HG02884 (cell line): ENCODE data around the gene EIF5AL1.
"Not testable (repeated sequence)": the region's sequence is repeated elsewhere in the genome, so short reads cannot be mapped to it uniquely, and the experiment has no call there.

ENCODE experiments used
- ATAC-seq: cut with Tn5 transposase; IDR thresholded peaks from one replicate; pipeline ENCODE4 v1.9.1; 2021; ENCODE audit warnings: mild to moderate bottlenecking, moderate library complexity; ENCODE audit not compliant: unreplicated experiment

EIF5AL1 gene

DNA sequence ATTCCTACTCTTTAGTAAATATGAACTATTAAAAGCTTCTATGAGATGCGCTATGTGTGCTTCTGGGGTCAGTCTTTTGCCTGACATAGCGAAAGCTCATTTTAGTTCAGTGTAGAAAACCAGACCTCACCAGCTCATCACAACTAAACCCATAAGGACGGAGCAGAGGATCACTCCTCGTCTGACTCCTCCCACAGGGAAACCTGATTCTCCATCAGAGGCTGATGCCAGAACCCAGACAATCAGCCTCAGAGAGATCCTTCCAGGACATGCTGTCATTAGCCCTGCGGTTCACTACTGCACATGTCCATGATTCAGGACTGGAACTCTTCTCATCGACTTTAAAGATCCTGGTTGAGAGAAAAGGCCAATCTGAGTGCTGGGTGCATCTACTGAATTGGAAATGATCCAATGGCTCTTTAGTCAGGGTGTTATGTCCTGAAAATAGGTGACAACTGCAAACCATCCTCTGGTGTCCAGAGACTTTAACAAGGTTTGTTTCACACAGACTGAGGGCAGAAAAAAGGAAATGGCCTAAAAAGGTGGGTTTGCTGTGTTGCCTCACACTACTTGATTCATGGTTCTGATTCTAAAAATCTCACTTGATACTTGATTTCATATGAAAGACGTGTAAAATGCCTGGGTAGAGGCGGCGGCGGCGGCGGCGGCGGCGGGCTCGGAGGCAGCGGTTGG is at the start of gene EIF5AL1:
Gene EIF5AL1, plus strand, starts transcription at position 643 of the 693 bp plus-strand sequence. CDS start 117 bp downstream, outside the sequence.
- not testable (repeated sequence) for ATAC-seq

DNA sequence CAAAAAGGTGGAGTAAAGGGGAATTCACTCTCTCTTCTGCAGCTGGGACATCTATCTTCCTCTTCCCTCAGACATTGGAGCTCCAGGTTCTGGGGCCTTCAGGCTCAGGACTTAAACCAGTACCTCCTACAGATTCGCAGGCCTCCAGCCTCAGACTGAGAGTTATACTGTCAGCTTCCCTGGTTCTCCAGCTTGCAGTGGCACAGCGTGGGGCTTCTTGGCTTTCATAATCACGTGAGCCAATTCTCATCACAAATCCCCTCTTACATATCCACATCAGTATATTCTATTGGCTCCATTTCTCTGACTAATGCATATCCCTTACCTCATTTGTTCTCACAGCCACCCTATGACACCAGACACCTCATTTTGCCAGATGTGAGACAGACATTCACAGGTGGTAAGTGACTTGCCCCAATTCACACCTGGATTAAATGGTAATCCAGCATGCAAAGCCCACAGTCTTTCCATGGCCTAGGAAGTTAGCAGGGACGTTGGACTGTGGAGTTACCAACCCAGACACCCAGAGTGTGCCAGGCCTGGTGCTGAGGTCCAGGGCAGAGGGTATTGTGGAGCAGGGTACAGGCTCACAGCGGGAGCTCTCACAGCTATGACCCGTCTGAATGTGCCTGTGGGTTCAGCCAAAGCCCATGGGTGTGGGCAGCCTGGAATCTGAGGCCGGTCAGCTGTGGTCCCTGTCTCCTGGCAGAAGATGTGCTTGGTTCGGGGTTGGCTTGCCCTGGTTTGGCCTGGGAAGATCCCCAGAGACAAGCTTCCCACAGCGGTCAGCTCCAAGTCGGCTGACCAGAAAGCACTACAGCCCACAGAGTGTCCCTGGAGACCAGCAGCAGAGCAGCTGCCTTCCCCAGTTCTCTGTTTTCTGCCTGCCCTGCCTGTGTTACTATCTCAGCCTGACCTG is 48.5 kb upstream of the EIF5AL1 start:
- ATAC-seq: no peak

DNA sequence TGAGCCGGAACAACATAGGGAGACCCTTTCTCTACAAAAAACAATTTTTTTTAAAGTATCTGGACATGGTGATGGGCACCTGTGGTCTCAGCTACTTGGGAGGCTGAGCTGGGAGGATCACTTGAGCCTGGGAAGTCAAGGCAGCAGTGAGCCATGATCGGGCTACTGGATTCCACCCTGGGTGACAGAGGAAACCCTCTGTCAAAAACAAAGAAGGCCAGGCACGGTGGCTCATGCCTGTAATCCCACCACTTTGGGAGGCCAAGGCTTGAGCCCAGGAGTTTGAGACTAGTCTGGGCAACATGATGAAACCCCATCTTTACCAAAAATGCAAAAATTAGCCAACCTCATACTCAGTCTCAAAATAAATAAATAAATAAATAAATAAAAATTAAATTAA is 47.0 kb upstream of the EIF5AL1 start:
- ATAC-seq: no peak

DNA sequence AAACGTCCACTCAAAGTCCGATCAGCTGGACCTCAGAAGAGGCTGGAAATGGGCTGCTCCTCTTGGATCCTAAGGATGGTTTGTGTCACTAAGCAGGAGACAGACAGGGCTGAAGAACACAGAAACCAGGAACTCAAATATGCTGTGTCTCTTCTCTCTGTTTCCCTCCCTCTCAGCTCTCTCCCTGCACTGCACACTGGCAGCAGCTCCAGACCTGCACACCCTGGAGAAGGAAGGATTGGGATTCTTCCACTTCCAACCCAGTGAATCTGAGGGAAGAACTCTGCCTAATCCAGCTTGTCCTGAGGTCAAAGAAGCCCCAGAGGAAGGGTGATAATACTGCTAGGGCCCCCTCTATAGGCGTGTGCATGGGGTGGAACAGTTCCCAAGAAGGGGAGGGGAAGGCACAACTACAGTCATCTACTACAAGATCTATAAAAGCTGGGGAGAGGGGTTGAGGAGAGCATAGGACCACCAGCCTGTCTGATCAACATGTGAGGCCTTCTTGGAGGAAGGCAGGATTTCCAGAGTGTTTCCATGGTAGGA is 44.2 kb upstream of the EIF5AL1 start:
- ATAC-seq: no peak

DNA sequence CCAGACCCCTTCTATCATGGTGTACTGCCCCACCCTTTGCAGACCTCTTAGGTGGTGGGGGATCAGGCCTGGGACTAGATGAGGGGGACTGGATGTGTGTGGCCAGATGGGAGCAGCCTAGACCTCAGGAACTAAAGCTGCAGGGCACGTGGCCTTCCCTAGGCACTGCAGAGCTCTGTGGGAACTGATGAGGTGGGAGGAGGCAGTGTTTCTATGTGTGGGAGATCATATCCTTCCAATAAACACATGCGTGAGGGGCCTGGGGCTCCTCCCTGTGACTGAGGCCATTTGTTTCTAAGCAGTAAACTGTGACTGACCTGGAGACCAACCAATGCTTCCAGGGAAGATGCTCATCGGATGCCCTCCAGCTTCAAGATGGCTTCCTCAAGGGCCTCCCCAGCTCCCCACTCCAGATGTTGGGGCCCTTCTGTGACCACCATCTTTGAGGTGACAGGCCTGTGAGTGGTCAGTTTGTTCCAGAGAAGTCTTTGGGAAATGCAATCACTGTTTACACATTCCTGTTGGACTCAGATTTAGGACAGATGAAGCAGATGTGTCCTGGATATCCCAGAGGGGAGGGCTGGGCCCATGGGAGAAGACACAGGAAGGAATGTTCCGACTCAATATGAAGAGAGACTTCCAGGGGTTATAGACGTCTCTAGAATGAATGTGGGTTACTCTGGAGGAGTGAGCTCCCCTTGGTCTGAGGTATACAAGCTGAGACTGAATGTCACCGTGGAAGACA is 43.3 kb upstream of the EIF5AL1 start:
- no peak for ATAC-seq

DNA sequence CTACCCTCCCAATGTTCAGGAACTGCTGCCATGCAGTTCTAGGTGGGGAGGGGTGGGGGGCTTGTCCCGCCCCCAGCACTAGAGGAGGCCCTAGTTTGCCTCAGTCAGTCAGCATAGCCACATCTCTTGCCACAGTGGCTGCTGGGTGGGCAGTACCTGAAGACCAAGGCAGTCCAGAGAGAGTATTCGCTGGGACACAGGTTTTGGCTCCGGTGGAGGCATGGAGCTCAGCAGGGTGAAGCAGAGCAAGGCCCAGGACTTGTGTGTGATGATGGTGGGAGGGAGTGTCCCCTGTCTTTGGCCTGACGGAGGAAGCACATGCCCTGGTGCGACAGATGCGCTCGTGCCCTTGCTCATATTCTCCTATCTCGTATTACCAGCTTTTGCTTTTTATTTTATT is 42.2 kb upstream of the EIF5AL1 start:
- ATAC-seq: no peak

DNA sequence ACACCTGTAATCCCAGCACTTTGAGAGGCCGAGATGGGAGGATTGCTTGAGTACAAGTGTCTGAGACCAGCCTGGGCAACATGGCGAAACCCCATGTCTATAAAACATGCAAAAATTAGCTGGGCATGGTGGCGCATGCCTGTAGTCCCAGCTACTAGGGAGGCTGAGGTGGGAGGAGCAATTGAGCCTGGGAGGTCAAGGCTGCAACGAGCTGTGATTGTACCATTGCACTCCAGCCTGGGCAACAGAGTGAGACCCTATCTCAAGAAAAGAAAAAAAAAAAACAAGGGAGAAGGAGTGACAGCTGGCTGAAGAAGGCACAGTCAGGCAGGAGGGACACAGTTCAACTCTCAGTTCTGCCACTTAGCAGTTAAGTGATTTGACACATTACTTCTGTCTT is 40.6 kb upstream of the EIF5AL1 start:
- no peak for ATAC-seq

DNA sequence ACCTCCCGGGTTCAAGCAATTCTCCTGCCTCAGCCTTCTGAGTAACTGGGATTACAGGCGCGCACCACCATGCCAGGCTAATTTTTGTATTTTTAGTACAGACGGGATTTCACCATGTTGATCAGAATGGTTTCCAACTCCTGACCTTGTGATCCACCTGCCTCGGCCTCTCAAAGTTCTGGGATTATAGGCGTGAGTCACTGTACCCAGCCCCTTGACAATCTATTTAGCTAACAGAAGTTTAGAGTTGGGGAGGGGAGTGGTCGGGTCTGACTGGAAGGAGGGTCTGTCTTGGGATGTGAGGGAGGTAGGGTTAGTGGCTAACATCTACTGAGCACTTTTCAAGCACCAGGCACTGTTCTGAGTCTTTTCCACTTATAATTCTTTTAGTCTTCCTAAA is 39.9 kb upstream of the EIF5AL1 start:
- ATAC-seq: no peak

DNA sequence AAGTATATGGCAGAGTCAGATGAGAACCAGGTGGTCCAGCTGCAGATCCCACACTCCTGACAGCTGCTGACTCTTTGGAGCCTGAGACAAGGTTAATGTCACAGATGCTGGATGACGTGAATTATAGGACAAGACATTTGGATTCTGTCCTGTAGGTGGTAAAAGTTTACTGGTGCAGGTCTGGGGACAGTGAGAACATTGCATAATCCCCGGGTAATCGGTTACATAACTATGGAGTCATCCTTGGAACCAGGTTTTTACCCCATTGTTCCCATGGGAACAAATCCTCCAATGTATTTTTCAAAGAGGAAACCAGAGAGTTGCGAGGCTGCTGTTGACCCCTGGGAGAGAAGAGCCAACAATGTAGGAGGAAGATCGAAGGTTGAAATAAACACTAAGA is 39.4 kb upstream of the EIF5AL1 start:
- no peak for ATAC-seq

DNA sequence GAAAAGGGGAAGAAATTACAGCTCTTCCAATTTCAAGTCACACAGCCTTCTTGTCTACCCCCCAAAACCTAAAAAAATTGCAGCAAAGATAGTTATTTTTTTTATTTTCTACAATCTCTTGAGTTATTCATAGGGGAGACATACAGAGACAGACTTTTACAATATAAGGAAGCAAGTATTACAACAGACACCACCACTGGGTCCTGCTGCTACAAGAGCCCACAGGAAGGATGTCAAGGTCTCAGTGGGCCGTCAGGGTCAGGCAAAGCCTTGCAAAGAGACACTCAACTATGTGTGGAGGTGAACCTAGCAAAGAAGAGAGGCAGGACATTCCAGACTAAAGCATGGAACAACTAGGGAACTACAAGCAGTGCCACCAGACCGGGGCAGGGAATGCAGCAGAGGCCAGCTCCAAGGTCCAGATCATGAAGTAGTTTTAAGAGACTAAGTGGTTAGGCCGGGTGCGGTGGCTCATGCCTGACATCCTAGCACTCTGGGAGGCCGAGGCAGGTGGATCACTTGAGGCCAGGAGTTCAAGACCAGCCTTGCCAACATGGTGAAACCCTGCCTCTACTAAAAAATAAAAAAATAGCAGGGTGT is 38.7 kb upstream of the EIF5AL1 start:
- ATAC-seq: no peak

DNA sequence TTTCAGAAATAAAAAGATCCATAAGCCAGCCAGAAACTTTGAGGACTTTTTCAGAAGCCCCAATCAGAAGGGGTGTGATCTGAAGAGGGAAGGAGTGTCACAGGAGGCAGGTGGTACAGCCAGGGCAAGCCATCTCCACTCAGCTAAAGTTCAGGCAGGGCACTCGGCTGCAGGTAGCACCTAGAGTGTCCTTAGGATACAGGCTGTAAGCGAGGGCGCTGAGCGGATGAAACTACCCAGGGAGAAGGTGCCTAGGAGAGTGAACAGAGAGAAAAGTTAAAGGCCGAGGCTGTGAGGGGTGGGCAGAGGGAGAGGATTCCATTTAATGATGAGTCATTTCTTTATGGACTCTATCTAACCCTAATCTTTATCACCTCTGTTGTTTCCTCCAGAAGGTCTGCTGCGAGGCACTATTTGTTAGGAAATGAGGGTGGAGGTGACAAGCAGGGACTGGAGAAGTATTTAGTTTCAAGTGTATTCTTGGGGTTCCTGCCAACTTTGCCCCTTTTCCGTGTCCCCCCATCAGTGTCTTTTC is 37.1 kb upstream of the EIF5AL1 start:
- ATAC-seq: no peak

DNA sequence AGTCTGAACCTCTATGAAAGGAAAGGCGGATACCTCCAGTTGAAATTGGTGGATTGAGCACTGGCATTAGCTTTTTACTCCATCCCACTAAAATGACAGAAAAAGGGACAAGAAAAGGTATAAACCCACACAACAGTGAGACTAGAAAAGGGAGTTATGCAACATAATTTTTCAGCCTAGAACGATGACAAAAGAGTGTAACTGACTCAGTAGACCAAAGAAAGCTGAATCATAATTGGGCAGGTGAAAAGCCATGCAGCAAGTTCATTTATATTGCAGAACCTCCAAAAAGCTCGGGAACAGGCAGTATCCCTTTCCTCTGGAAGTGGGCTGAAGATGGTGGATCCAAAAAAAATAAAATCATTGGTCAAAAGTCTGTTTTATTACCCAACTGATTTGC is 36.5 kb upstream of the EIF5AL1 start:
- no peak for ATAC-seq

DNA sequence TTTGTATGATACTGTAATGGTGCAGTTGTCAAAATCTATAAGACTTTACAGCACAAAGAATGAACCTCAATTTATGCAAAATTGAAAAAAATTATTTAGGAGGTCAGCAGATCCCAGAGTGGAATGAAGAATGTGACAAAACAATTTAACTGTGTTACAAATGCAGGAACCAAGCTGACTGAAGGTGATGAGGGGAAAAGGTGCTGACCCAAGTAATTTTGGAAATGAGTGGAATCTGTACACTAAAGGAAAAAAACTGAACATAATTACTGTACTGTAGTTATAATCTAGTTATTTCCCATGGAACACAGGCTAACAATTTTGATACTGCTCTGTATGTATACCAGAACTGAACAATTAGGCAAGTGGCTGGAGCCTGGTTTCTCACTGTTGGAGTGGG is 35.7 kb upstream of the EIF5AL1 start:
- no peak for ATAC-seq

DNA sequence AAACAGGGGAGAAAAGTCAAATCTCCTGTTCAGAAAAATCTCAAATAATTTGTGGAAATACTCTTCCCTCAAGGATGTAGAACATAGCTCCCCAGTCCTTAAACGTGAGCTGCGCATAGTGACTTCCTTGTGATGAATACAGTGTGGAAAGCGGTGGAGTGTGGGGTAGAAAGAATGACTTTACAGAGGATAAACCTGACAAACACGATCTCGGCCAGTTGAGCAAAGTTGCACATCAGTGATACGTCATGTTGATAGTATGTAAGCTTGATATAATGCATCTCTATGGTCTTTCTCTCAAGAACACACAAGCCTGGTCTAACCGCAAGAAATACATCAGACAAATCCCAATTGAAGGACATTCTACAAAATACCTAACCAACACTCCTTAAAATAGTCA is 34.9 kb upstream of the EIF5AL1 start:
- no peak for ATAC-seq

DNA sequence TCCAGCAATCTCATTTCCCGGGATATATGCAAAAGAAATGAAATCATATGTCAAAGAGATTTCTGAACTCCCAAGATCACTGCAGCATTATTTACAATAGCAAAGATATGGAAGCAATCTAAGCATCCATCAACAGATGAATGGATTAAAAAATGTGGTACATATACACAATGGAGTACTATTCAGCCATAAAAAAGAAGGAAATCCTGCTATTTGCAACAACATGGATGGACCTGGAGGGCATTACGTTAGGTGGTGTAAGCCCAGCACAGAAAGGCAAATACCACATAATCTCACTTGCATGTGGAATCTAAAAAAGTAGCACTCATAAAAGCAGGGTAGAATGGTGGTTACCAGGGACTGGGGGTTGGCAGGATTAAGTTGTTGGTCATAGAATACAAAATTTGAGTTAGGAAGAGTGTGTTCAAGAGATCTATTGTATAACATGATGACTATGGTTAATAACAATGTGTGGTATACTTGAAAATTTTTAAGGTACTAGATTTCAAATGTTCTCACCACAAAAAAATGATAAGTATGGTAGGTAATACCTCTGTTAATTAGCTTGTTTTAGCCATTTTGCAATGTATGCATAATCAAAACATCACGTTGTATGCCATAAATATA is 32.9 kb upstream of the EIF5AL1 start:
- no peak for ATAC-seq

DNA sequence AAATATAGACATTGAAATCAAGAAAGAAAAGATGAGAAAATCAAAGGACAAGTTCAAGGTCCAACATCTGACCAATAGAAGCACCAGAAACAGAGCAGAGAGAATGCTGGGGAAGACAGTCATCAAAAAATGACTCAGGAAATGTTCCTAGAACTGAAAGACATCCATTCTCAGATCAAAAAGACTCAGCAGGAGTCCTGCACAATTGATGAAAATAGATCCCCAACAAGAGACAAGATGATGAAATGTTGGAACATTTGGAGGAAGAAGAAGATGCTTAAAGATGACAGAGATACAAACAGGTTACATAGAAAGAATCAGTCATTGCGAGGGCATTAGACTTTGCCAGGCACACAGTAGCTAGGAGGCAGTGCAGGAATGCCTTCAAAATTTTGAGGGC is 30.0 kb upstream of the EIF5AL1 start:
- no peak for ATAC-seq

DNA sequence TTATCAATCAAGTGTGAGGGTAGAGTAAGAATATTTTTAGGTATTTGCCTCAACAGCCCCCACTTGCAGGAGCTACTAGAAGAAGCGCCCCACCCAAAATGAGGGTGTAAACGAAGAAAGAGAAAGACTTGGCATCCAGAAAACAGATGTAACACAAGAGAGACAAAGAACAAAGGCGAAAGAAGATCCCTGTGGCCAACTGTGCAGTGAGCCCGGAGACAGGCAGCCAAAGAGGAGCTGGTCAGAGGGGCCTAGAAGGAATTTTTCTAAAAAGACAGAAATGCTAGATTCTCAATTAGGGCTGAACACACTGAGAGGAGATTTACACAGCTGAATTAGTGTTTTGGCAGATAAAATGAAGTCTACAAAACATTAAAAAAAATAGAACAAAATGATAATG is 29.6 kb upstream of the EIF5AL1 start:
- ATAC-seq: no peak

DNA sequence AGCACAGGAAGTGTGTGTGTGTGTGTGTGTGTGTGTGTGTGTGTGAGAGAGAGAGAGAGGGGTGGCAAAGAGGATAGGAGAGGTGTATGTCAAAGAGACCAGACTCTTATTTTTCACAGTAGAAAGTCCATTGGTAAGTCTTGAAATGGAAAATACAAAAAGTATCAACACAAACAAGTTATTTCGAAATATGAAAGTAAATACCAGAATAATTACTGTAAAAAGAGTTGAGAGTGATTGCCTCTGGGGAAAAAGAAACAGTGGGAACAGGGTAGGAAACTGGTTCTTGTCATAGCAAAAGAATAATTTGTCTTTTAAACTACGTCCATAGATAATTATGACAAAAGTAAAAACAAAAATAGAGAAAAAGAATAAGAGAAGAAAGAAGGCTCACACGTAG is 29.0 kb upstream of the EIF5AL1 start:
- ATAC-seq: no peak

DNA sequence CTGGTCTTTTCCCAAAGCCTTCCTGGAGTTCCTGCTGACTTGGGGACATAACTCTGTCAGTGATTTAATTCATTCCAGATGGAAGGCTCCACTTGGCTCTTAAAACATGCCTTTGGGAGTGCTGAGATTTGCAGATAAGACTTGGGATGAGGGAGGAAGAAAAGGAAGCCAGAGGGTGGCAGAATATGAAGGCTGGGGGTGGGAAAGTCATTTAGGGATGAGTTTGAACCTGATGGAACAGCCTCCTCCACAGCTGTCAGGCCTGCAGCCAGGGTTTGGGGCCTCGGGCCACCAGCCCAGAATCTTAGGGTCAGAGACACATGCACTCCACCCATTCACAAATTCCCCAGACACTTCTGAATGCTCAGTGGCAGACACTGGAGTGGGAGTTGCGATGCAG is 28.4 kb upstream of the EIF5AL1 start:
- no peak for ATAC-seq

DNA sequence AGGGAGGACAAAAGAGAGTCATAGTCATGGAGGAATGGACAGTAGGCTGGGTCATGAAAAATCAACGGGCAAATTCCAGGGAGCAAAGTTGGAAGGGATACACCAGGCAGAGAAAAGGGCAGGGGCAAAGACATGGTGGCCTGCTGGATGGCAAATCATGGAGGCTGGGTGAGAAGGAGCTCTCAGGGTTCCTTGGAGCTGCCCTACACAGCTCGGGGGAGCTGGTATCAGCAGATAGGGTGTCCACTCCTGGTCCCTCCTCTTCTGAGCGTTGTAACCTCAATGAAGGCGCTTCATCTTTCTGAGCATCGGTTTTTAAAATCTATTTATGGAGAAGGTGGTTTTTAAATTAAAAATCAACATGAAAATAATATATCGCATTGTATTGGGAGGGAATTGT is 27.9 kb upstream of the EIF5AL1 start:
- ATAC-seq: no peak
